Measurements from ENCODE around the gene AGTPBP1.
A peak's percentile ranks its signal among the peaks of the same experiment; 100 is the strongest.
"Not testable (repeated sequence)": the region's sequence is repeated elsewhere in the genome, so short reads cannot be mapped to it uniquely, and the experiment has no call there.

Gene AGTPBP1

DNA sequence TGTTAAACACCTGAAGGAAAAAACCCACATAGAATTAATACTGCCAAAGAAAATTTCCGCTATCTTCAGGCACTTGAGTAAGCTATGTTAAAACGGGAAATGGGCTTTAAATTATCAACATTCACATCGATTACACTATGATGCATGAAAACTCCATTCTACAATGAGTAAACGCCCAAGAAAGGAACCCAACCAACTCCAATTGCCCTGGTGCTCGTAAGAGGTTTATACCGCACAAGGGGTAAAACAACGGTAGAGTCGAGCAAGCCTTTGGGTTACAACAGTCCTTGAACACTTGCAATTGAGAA, 1.0 kb downstream of the AGTPBP1 start:
- Mint-ChIP-seq H3K9me3 (no peaks in the 10 kb centered on the region), H3K27ac (peak overlapping the region; percentile 97), H3K4me3 (peak overlapping the region; percentile 91), H3K4me1 (peaks cover 9% of the 10 kb centered on the region), H3K36me3 (no peaks in the 10 kb centered on the region), H3K27me3 (no peaks in the 10 kb centered on the region)
- no peak for ATAC-seq (ENCODE audit: low read depth)
- DNase-seq (ENCODE audit: low spot score in 2 of 2): no peak

DNA sequence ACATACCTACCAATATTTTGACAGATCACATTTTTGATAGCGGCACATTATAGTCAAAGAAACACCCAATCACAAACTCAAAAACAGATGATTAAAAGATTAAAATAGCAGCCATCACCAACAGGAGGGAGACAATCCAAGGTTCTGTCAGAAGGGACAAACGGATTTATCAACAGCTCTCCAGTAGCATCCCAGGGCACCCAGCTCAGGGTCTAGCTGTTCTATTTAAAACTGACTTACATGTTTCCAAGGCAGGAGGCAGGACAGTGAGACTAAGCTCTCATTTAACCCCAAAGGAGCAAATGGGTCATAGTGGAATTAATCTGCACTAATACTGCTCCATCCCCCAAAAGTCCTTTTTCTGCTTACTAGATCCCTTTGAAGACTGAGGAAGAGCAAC, 3.2 kb downstream of the AGTPBP1 start:
- no peaks in the 10 kb centered on the region for H3K27me3 Mint-ChIP-seq
- H3K9me3 Mint-ChIP-seq: no peaks in the 10 kb centered on the region
- peaks cover 12% of the 10 kb centered on the region for H3K4me1 Mint-ChIP-seq
- no peak overlapping the region for H3K4me3 Mint-ChIP-seq
- H3K36me3 Mint-ChIP-seq: peaks cover 1% of the 10 kb centered on the region
- ATAC-seq (ENCODE audit: low read depth) (no peak), DNase-seq (ENCODE audit: low spot score in 2 of 2) (no peak)
- H3K27ac Mint-ChIP-seq: no peak overlapping the region

DNA sequence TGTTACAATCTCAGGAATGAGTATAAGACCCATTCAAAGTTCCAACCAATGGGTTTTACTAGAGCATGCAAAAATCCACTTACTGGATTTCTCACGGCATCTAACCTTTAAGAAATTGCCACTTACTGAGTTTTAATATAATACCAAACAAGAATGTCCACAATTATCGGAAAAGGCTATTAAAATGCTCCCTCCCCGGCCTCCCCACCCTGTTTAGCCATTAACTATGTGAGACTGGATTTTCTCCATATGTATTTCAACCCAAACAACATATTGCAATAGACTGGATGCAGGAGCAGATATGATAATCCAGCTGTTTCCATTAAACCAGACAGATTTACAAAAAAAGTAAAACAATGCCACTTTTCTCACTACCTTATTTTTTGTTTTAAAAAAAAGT, 4.1 kb downstream of the AGTPBP1 start:
- peaks cover 20% of the 10 kb centered on the region for H3K4me1 Mint-ChIP-seq
- no peak overlapping the region for H3K4me3 Mint-ChIP-seq
- no peak overlapping the region for H3K27ac Mint-ChIP-seq
- no peaks in the 10 kb centered on the region for H3K27me3 Mint-ChIP-seq
- ATAC-seq (ENCODE audit: low read depth): no peak
- no peak for DNase-seq (ENCODE audit: low spot score in 2 of 2)
- peaks cover 4% of the 10 kb centered on the region for H3K36me3 Mint-ChIP-seq
- peaks cover 1% of the 10 kb centered on the region for H3K9me3 Mint-ChIP-seq

DNA sequence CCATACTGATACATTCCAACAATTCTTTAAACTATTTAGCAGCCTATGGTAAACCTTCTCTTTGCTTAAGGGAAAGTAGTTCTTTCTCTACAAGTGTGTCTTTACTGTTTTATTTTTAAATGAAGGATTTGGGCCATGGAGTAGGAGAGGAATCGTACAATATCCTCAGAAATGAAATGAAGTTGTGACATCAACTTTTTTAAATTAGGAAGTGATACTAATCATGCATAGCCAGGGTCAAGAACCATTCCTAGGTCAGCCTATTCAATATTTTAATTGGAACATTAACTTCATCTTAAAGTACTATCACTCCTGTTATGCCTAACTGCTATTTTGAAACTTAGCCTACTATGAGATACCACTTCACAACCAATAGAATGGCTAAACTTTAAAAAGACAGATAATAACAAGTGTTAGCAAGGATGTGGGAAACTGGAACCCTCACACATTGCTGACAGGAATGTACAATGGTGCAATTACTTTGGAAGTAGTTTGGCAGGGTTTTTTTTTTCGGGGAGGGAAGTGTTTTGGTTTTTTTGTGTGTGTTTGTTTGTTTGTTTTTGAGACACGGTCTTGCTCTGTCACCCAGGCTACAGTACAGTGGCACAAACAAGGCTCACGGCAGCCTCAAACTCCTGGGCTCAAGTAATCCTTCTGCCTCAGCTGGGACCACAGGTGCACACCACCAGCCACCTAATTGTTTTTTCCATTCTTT, 10.7 kb downstream of the AGTPBP1 start:
- H3K36me3 Mint-ChIP-seq: peaks cover 4% of the 10 kb centered on the region
- no peak overlapping the region for H3K4me3 Mint-ChIP-seq
- H3K9me3 Mint-ChIP-seq: peaks cover 3% of the 10 kb centered on the region
- H3K27ac Mint-ChIP-seq: no peak overlapping the region
- no peaks in the 10 kb centered on the region for H3K27me3 Mint-ChIP-seq
- no peak for ATAC-seq (ENCODE audit: low read depth)
- DNase-seq (ENCODE audit: low spot score in 2 of 2): no peak
- peaks cover 34% of the 10 kb centered on the region for H3K4me1 Mint-ChIP-seq

DNA sequence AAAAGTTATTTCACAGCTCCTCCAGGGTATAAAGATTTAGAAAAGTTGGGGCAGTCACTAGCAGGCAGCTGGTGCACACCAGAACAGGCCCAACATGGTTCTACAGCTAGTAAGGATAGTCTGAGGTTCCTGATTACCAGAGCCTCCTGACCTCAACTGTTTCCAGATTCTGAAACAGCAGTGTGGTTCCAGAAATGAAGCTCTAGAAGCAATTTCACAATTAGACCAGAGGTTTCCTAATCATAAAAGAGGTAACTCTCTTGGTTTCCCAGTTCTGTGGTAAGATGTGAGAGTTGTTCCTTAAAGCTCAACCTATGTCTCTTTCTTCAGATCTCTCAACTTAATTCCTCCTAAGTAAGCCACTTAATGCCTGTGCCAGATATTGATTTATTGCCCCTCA, 11.9 kb downstream of the AGTPBP1 start:
- peaks cover 3% of the 10 kb centered on the region for H3K9me3 Mint-ChIP-seq
- no peak overlapping the region for H3K27ac Mint-ChIP-seq
- peaks cover 4% of the 10 kb centered on the region for H3K36me3 Mint-ChIP-seq
- DNase-seq (ENCODE audit: low spot score in 2 of 2): no peak
- peaks cover 36% of the 10 kb centered on the region for H3K4me1 Mint-ChIP-seq
- H3K27me3 Mint-ChIP-seq: no peaks in the 10 kb centered on the region
- H3K4me3 Mint-ChIP-seq: no peak overlapping the region
- no peak for ATAC-seq (ENCODE audit: low read depth)

DNA sequence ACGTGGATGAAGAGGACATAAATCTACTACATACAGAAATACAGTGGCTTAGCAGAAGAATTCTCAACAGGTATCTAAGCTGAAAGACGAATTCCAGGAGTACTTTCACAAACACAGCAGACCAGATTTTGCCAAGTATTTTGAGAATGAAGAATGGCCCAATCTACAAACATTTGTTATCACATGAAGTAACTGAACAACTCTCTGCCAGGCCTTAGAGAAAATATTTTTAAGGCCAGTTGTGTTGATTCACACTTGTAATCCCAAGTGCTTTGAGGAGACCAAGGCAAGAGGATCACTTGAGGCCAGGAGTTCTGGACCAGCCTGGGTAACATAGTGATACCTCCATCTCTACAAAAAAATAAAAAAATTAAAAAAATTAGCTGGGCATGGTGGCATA, 14.3 kb downstream of the AGTPBP1 start:
- DNase-seq (ENCODE audit: low spot score in 2 of 2): no peak
- no peak overlapping the region for H3K4me3 Mint-ChIP-seq
- H3K4me1 Mint-ChIP-seq: peaks cover 24% of the 10 kb centered on the region
- ATAC-seq (ENCODE audit: low read depth): no peak
- no peaks in the 10 kb centered on the region for H3K9me3 Mint-ChIP-seq
- no peaks in the 10 kb centered on the region for H3K27me3 Mint-ChIP-seq
- peaks cover 2% of the 10 kb centered on the region for H3K36me3 Mint-ChIP-seq
- H3K27ac Mint-ChIP-seq: no peak overlapping the region

DNA sequence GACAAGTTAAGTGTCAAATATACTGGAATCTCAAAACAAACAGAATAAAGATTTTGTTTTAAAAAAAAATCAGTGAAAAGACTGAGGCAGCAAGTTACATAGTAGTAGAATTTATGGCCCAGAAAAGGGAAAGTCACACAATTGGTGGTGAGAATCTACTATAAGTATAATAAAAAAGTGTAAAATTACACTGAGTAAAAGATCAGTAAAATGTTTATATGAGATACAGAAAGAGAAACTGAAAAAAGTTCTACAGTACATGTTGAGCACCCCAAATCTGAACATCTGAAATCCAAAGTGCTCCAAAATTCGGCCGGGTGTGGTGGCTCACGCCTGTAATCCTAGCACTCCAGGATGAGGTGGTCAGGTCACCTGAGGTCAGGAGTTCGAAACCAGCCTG, 15.0 kb downstream of the AGTPBP1 start:
- Mint-ChIP-seq H3K4me1 (peaks cover 23% of the 10 kb centered on the region), H3K27me3 (no peaks in the 10 kb centered on the region)

DNA sequence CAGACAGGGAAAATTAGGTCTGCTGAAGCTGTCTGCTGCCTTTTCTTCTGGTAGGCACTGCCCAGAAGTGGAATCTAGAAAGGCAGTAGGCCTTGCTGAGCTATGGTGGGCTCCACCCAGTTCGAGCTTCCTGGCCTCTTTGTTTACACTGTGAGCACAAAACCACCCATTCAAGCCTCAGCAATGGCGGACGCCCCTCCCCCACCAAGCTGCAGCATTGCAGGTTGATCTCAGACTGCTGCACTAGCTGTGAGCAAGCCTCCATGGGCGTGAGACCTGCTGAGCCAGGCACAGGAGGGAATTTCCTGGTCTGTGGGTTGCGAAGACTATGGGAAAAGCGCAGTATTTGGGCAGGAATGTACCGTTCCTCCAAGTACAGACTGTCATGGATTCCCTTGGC, 18.5 kb downstream of the AGTPBP1 start:
- Mint-ChIP-seq H3K4me1 (peaks cover 13% of the 10 kb centered on the region), H3K27me3 (no peaks in the 10 kb centered on the region), H3K27ac (no peak overlapping the region), H3K36me3 (peaks cover 6% of the 10 kb centered on the region), H3K9me3 (no peaks in the 10 kb centered on the region), H3K4me3 (no peak overlapping the region)
- DNase-seq (ENCODE audit: low spot score in 2 of 2) (no peak), ATAC-seq (ENCODE audit: low read depth) (no peak)

More for the DNA sequence above, 15.0 kb downstream of the AGTPBP1 start:
- peaks cover 2% of the 10 kb centered on the region for H3K36me3 Mint-ChIP-seq
- H3K9me3 Mint-ChIP-seq: no peaks in the 10 kb centered on the region
- ATAC-seq (ENCODE audit: low read depth) (no peak), DNase-seq (ENCODE audit: low spot score in 2 of 2) (no peak)
- H3K4me3 Mint-ChIP-seq: no peak overlapping the region
- no peak overlapping the region for H3K27ac Mint-ChIP-seq

DNA sequence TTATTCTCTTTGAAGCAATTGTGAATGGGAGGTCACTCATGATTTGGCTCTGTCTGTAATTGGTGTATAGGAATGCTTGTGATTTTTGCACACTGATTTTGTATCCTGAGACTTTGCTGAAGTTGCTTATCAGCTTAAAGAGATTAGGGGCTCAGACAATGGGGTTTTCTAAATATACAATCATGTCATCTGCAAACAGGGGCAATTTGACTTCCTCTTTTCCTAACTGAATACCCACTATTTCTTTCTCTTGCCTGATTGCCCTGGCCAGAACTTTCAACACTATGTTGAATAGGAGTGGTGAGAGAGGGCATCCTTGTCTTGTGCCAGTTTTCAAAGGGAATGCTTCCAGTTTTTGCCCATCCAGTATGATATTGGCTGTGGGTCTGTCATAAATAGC, 22.3 kb downstream of the AGTPBP1 start:
- not testable (repeated sequence) for ATAC-seq (ENCODE audit: low read depth); H3K27ac Mint-ChIP-seq; H3K27me3 Mint-ChIP-seq; H3K4me3 Mint-ChIP-seq; H3K36me3 Mint-ChIP-seq; H3K9me3 Mint-ChIP-seq; DNase-seq (ENCODE audit: low spot score in 2 of 2)
- peaks cover 26% of the 10 kb centered on the region for H3K4me1 Mint-ChIP-seq

DNA sequence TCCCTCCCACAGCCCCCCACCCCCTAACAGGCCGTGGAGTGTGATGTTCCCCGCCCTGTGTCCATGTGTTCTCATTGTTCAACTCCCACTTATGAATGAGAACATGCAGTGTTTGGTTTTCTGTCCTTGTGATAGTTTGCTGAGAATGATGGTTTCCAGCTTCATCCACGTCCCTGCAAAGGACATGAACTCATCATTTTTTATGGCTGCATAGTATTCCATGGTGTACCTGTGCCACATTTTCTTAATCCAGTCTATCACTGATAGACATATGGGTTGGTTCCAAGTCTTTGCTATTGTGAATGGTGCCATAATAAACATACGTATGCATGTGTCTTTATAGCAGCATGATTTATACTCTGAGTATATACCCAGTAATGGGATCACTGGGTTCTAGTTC, 23.9 kb downstream of the AGTPBP1 start:
- not testable (repeated sequence) for H3K27ac Mint-ChIP-seq; DNase-seq (ENCODE audit: low spot score in 2 of 2); H3K4me3 Mint-ChIP-seq; H3K9me3 Mint-ChIP-seq; H3K36me3 Mint-ChIP-seq; ATAC-seq (ENCODE audit: low read depth); H3K27me3 Mint-ChIP-seq
- H3K4me1 Mint-ChIP-seq: peaks cover 26% of the 10 kb centered on the region

DNA sequence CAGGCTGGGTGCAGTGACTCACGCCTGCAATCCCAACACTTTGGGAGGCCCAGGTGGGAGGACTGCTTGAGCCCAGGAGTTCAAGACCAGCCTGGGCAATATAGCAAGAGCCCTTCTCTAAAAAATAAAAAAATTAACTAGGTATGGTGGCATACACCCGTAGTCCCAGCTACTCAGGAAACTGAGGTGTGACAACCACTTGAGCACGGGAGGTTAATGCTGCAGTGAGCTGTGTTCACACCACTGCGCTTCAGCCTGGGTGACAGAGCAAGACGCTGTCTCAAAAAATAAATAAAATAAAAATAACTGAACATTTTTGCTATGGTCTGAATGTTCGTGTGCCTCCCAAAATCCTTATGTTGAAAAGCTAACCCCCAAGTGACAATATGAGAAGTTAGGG, 24.5 kb downstream of the AGTPBP1 start:
- no peaks in the 10 kb centered on the region for H3K9me3 Mint-ChIP-seq
- ATAC-seq (ENCODE audit: low read depth) (no peak), DNase-seq (ENCODE audit: low spot score in 2 of 2) (no peak)

DNA sequence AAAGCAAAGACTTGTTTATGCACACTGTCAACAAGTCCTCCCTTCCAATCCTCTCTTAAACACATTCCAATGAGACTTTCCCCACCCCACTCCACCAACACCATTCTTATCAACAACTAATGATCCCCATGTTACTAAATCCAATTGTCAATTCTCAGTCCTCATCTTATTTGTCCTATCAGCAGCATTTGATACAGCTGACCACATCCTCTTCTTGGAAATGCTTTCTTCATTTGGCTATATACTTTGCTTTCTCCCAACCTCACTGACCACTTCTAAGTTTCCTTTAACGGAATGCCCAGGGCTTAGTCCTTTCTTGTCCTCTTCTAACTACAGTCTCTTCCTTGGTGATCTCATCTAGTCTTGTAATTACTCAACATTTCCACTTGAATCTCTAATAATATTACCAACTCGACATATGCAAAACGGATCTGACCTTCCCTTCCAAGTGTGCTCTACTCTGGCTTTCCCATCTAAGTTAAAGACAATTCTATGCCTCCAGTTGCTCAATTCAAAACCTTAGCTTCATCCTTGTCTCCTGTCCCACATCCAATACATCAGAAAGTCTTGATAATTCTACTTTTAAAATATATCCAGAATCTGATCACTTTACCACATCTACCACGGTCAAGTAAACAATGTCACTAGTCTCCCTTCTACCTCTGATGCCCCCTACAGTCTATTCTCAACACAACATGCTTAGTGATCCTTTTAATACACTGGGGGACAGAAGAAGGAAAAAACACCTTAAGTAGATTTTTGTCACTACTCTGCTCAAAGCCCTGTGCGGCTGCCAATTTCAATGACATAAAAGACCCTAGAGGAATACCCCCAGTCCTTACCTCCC, 25.5 kb downstream of the AGTPBP1 start:
- H3K9me3 Mint-ChIP-seq: no peaks in the 10 kb centered on the region
- H3K4me1 Mint-ChIP-seq: peaks cover 26% of the 10 kb centered on the region
- ATAC-seq (ENCODE audit: low read depth) (peak; percentile 37), DNase-seq (ENCODE audit: low spot score in 2 of 2) (no peak)
- H3K4me3 Mint-ChIP-seq: peak overlapping the region; percentile 45
- peak overlapping the region; percentile 43 for H3K27ac Mint-ChIP-seq
- peaks cover 4% of the 10 kb centered on the region for H3K36me3 Mint-ChIP-seq
- no peaks in the 10 kb centered on the region for H3K27me3 Mint-ChIP-seq

More for the DNA sequence above, 24.5 kb downstream of the AGTPBP1 start:
- Mint-ChIP-seq H3K27ac (no peak overlapping the region), H3K4me1 (peaks cover 26% of the 10 kb centered on the region), H3K4me3 (no peak overlapping the region), H3K36me3 (peaks cover 4% of the 10 kb centered on the region), H3K27me3 (no peaks in the 10 kb centered on the region)

DNA sequence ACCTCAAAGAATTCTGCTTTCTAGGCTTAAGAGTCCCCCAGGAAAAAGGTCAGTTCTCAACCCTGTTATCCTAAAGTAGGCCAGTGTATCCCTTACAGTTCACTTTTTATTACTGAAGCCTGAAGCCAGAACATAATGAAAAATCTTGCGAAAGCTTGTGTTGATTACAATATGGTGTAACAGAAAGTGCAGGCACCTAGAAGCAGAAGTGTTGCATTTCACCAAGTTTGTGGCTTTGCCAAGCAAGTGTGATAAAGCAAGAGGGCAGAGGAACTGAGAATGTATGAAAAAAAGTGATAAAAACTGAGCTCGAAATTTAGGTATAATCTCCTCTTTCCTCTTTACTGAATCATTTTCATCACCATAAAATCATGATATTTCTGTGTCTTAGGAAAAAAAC, 26.2 kb downstream of the AGTPBP1 start:
- no peaks in the 10 kb centered on the region for H3K9me3 Mint-ChIP-seq
- H3K27me3 Mint-ChIP-seq: no peaks in the 10 kb centered on the region
- ATAC-seq (ENCODE audit: low read depth) (peak; percentile 91), DNase-seq (ENCODE audit: low spot score in 2 of 2) (peak in 1 of 2 donors; percentile 5)
- peak overlapping the region; percentile 45 for H3K4me3 Mint-ChIP-seq
- peaks cover 25% of the 10 kb centered on the region for H3K4me1 Mint-ChIP-seq
- peaks cover 2% of the 10 kb centered on the region for H3K36me3 Mint-ChIP-seq
- H3K27ac Mint-ChIP-seq: peak overlapping the region; percentile 43

DNA sequence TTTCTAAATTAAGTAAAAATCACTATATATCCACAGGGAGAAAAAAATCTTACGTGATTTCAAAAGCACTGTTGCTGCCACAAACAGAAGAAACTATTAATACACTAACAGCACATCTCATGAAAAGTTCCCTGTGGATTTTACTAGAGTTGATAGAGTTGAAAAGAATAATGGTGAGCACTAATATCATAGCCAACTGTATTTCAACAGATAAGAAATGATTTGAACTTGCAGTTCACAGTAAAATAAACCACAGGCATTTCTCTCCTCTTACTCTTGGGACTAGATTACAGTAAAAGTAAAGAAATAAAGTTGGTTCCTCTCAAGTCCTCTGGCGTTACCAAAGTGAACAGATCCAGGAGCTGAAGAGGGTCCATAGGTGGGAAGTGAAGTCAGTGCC, 27.9 kb downstream of the AGTPBP1 start:
- ATAC-seq (ENCODE audit: low read depth): no peak
- no peak for DNase-seq (ENCODE audit: low spot score in 2 of 2)
- no peak overlapping the region for H3K27ac Mint-ChIP-seq
- H3K4me1 Mint-ChIP-seq: peaks cover 22% of the 10 kb centered on the region
- peaks cover 3% of the 10 kb centered on the region for H3K9me3 Mint-ChIP-seq
- H3K36me3 Mint-ChIP-seq: peaks cover 8% of the 10 kb centered on the region
- H3K4me3 Mint-ChIP-seq: no peak overlapping the region
- no peaks in the 10 kb centered on the region for H3K27me3 Mint-ChIP-seq
